Cardiac fibroblast (primary cell): ENCODE data around the gene WT1.

Source experiments
- DNase-seq, 2 donors: peaks; one replicate each; pipeline versions ENCODE4 v3.0.0 to v3.0.0-alpha.2; 2010; ENCODE audit warnings: low read depth in 2 of 2
- H3K4me3 ChIP-seq, 2 donors: replicated peaks in 1 of 2; 1 replicate in 1 of 2; 2 replicates in 1 of 2; pipeline ENCODE4 v1.5.1; 2011; ENCODE audit warnings: low read depth in 2 of 2, low read length in 2 of 2, mild to moderate bottlenecking in 2 of 2, moderate library complexity in 1 of 2
- CTCF ChIP-seq: IDR thresholded peaks from one replicate; pipeline ENCODE4 v1.5.1; 2011; ENCODE audit warnings: low read depth, mild to moderate bottlenecking, low read length, inconsistent platforms

WT1 gene

DNA sequence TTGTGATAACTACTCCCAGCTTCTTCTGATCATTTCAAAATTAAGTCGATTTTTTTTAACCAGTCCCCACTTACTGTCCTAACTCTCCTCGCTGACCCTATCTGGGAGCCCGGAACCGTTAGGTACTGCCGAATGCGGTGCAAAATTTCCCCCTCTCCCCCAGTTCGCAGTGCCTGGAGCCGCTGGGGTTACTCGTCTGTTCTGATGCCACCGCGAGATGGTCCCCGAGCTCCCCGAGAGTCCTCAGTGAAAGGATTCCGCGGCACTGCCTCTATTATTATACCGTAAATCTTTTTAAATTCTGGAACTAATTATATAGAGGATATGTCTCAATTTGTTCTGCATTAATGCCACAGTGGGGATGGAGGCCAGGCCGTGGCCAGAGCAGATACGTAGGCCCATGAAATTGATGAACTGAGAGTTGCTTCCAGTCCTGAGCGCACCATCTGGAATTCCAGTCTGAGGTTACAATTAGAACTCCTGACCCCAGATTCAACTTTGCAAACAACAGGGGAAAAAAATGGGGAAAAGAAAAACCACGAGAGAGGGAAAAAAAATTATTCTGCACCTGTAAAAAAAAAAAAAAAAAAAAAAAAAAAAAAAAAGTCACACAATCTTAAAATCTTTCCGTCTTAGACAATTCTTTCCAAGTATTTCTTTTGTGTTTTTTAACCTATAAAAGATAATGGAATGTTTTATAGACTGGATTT, 4.3 kb upstream of the WT1 start:
- no peak for TF ChIP-seq CTCF
- H3K4me3 ChIP-seq, result no peak overlapping the region
- DNase-seq, result no peak

- DNase-seq, result peak; percentile 42 to 43
- H3K4me3 ChIP-seq, result peak overlapping the region in 1 of 2 donors; percentile 30
- no peak for TF ChIP-seq CTCF
Measured at GRCh38 chr11:32438866-32439489, 3.6 kb upstream of the WT1 start.

DNA sequence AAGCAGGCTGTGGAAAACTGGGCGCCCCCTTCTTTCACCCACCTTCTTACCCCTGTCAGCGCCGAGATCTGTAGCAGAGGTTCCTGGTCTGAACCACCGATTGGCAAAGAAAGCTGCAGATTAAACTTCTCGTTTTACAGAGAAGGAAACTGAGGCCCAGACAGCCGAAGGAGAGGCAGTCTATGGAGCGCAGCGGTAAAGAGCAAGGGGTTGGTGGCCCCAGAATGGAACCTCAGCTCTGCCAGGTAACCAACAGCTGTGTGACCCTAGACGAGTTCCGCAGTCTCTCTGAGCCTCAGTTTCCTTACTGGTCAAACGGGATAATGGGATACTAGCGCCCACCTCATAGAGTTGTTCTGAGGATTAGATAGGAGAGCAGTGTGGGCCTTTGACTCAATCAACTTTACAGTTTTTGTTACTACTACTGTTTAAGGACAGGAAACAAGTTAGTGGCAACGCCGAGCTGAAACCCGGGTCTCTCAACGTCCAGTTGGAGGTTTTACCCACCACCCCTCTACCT, 3.1 kb upstream of the WT1 start:
- TF ChIP-seq CTCF, result no peak
- DNase-seq, result no peak
- H3K4me3 ChIP-seq, result peak overlapping the region in 1 of 2 donors; percentile 62

GRCh38 chr11:32437495-32438345, 2.4 kb upstream of the WT1 start:
- no peak for DNase-seq
- peak overlapping the region; percentile 60 to 62 for H3K4me3 ChIP-seq
- no peak for TF ChIP-seq CTCF

DNA sequence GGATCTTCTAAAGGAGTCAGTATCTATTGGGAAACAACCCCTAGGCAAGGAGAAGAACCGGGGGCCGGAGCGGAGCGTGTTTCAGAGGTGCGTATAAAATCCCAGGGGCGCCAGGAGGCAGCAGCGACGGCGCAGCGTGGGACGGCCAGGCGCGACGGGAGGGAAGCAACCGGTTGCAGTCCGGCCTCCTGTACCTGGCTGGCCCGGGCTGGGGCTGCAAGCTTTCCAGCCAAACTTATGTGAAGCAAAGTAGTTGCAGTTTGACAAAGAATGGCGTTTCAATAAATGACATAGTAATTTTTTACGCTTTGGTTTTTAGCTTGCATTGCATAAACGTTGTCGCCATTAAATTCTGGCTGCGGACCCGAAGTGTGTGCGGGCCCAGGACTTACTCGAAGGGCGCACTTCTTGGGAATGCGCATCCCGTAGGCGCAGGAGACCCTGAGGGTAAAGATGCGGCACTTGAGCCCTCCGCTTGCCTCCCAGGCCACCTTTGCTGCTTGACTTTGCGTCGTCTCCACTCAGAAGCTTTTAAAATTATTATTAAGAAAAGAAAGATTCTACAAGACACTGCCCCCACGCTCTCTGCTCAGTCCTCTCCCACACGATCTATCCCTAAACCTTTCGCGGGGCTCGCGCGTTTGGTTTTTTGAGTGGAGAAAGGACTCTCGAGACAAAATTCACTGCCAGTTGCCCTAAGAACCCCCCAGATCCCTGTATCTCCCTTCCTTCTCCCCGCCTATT, 1.6 kb upstream of the WT1 start:
- H3K4me3 ChIP-seq, result peak overlapping the region; percentile 60 to 62
- DNase-seq, result peak in 1 of 2 donors; percentile 23
- no peak for TF ChIP-seq CTCF

DNA sequence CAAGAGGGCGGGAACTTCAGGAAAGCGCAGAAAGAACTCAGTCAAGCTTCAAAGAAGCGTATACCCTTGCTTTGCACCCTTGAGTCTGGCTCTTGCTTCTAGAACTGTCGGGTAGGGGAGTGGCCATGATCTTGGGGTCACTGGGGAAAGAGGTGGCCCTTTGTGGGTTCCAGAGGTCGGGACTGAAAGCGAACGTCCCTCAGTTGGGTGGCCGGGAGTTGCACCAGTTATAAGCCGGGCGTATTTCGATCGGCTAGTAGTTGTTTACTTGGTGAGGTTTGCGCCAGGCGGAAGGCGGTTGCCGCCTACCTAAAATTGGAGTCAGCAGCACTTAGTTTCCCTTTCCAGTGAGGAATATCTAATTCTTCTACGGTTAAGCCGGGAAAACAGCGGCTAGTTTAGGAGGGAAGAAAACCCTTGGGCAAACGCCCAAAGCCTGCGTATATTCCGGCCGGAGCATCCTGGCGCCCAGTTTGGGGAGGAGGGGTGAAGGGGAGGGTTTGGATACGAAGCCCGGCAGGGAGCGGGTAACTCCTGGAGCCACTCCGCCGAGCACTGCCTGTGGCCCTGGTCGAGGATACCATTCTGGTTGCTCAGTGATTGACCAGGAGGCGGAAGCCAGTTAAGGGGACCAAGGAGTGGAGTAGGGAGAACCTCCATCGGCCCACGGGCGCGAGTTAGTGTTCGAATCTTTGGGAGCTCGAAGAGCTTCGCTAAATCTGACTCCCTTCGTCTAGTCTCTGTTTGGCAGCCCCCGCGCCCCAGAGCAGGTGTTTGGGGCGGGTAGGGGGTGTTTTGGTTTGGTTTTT, 807 bp upstream of the WT1 start:
- TF ChIP-seq CTCF, result no peak
- DNase-seq, result peak; percentile 59 to 71
- peak overlapping the region; percentile 60 to 62 for H3K4me3 ChIP-seq
